Activated naive CD8-positive, alpha-beta T cell treated with anti-CD3 and anti-CD28 coated beads for 36 hours (primary cell): ENCODE measurements around the gene CCDC3. TPM values are rescaled to one million over a fixed set of nuclear protein-coding genes. Genes with fewer than 3 reads are reported as not detected.

ENCODE experiments used
- DNase-seq: peaks from one replicate; pipeline ENCODE4 v3.0.0; 2021
- H3K27ac Mint-ChIP-seq: one replicate; pipeline ENCODE4 v1.8.0; 2022; ENCODE audit warnings: mild to moderate bottlenecking, moderate library complexity, mixed read lengths
- H3K27me3 Mint-ChIP-seq: one replicate; pipeline ENCODE4 v1.8.0; 2022; ENCODE audit warnings: mild to moderate bottlenecking, mixed read lengths
- H3K36me3 Mint-ChIP-seq: one replicate; pipeline ENCODE4 v1.8.0; 2021; ENCODE audit warnings: mild to moderate bottlenecking, mixed read lengths
- H3K4me1 Mint-ChIP-seq: one replicate; pipeline ENCODE4 v1.8.0; 2021; ENCODE audit warnings: mixed read lengths
- H3K4me3 Mint-ChIP-seq: one replicate; pipeline ENCODE4 v1.8.0; 2022; ENCODE audit warnings: mild to moderate bottlenecking, moderate library complexity, mixed read lengths
- H3K9me3 Mint-ChIP-seq: one replicate; pipeline ENCODE4 v1.8.0; 2022; ENCODE audit warnings: mixed read lengths
- total RNA-seq, 2 experiments: library from RNA; stranded (reverse); gene quantifications; one replicate each; pipeline ENCODE4 v1.2.3, GENCODE V29; 2021

The CCDC3 gene
- total RNA-seq, 2 experiments from 2014 or later: 0.06 to 0.14 TPM

DNA sequence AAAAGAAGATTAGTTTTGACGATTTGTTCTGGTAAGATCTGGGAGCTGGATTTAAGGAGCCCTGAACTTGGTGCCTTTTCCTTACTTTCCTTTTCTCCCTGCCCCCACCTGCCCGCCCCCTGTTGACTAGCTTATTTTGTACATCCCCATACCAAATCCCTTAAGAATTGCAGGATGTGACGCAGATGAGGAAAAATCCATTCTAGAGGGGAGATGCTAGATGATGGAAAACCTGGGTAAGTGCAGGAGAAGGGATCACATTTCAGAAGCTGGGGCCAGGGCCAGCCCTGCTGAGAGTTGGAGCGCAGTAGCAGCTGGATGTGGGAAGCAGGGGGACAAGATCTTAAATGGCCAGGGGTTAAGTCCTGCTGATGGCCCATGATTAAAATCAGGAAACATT lies 93.9 kb downstream of the CCDC3 start:
- Mint-ChIP-seq H3K4me3 (no peak overlapping the region), H3K27me3 (peaks cover 13% of the 10 kb centered on the region), H3K36me3 (no peaks in the 10 kb centered on the region), H3K4me1 (no peaks in the 10 kb centered on the region), H3K9me3 (peaks cover 2% of the 10 kb centered on the region), H3K27ac (no peak overlapping the region)
- DNase-seq: no peak

DNA sequence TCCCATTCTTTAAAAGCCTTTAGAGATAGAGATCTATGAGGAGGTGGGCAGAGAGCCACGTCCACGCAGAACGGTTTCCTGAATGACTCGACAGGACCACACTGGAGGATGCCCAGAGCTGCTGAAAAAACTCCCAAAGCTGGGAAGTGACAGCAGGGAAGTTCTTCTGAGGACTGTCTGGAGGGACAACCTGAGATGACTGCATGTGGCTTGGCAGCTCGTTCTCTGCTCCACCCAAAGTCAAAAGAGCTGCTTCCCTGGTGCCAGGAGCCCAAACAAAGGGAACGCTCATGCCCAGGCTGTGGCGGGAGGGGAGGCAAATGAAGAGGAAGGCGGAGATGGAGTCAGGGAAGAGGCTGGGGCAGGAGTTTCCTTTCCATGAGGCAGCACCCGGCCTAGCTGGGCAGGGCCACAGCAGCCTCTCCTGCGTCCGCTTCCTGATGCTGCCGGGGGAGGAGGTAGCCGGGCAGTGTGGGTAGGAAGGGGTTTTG lies 95.4 kb downstream of the CCDC3 start:
- Mint-ChIP-seq H3K4me3 (no peak overlapping the region), H3K4me1 (peaks cover 1% of the 10 kb centered on the region), H3K36me3 (no peaks in the 10 kb centered on the region), H3K27me3 (peaks cover 13% of the 10 kb centered on the region), H3K9me3 (no peaks in the 10 kb centered on the region), H3K27ac (no peak overlapping the region)
- DNase-seq: no peak

DNA sequence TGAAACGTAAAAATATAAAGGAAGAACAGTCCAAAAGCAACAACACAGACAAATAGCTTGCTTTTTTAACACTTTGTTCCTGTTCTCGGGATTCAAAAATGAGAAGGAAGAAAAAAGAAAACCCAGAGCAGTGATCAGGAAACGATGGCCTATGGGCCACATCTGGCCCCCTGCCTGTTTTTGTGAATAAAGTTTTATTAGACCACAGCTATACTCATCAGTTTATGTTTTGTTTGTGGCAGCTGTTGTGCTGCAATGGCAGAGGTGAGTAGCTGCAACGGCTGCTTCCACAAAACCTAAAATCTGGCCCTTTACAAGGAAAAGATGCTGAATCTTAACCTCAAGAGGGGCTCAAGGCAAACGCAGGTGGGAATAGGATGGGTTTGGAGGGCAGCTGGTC lies 96.4 kb downstream of the CCDC3 start:
- no peaks in the 10 kb centered on the region for H3K9me3 Mint-ChIP-seq
- peaks cover 1% of the 10 kb centered on the region for H3K4me1 Mint-ChIP-seq
- H3K27me3 Mint-ChIP-seq: peaks cover 13% of the 10 kb centered on the region
- no peak for DNase-seq
- no peak overlapping the region for H3K4me3 Mint-ChIP-seq
- H3K36me3 Mint-ChIP-seq: no peaks in the 10 kb centered on the region
- H3K27ac Mint-ChIP-seq: no peak overlapping the region

DNA sequence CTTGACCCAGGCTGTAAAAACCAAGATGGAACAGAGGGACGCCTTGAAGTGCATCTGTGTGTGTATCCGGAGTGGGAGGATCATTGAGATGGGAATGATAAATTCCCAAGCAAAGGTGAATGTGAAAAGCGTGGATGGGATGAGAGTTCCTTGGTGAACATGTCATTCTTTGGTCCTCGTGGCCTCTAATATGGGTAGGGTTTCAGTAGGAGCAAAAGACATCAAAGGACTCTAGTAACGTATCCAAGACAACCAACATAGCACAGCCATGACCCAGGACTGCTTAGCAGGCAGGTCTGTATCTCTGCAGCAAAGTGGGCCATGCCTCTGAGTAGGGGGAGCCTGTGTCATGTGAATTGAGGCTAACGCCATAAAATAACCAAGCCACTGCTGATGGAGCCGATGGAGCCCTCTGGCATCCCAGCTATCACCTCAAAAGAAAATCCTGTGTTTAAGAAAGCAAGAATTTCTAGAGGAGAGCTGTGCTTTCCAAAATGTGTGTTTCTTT lies 98.6 kb downstream of the CCDC3 start:
- no peak overlapping the region for H3K4me3 Mint-ChIP-seq
- H3K27me3 Mint-ChIP-seq: peaks cover 13% of the 10 kb centered on the region

DNA sequence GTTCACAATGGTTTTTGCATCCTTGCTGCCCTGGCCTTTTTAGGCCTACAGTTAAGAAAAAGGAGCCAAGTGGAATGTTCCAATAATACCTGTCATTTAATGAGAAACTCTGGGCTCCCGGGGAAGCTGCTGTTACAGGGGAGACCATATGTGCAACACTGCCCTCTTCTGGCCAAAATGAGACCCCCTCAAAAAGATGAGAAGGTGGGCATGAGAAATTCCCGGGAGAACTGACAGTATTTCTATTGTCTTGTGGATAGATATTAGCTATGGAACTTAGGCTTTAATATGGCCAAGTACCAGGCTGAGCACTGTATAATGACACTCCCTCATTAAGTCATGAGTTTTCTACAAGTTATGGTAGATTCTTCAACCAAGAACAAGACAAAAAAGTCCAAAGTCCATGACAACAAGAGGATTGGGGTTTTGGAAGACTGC lies 99.4 kb downstream of the CCDC3 start:
- H3K4me3 Mint-ChIP-seq: no peak overlapping the region
- peaks cover 1% of the 10 kb centered on the region for H3K4me1 Mint-ChIP-seq
- no peaks in the 10 kb centered on the region for H3K9me3 Mint-ChIP-seq
- no peak overlapping the region for H3K27ac Mint-ChIP-seq
- peak; percentile 29 for DNase-seq
- H3K27me3 Mint-ChIP-seq: peaks cover 13% of the 10 kb centered on the region
- no peaks in the 10 kb centered on the region for H3K36me3 Mint-ChIP-seq

More for the DNA sequence above, 98.6 kb downstream of the CCDC3 start:
- Mint-ChIP-seq H3K36me3 (no peaks in the 10 kb centered on the region), H3K27ac (no peak overlapping the region), H3K4me1 (peaks cover 1% of the 10 kb centered on the region), H3K9me3 (no peaks in the 10 kb centered on the region)
- DNase-seq: no peak

DNA sequence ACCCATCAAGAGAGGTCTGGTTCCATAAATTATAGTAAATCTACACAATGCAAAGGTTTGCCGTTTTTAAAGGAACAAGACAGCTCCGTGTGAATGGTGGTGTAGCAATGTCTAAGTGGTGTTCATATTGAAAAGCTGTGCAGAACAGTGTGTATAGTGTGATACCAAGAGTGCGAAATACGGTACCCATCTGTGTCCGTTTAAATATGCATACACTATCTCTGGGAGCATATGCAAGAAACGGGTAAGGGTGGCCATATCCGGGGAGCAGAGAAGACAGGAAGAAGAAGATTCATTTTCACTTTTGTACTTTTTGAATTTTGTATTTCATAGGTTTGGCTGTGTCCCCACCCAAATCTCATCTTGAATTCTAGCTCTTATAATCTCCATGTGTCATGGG lies 102.0 kb downstream of the CCDC3 start:
- Mint-ChIP-seq H3K27ac (no peak overlapping the region), H3K9me3 (peaks cover under 1% of the 10 kb centered on the region), H3K4me3 (no peak overlapping the region), H3K36me3 (no peaks in the 10 kb centered on the region), H3K27me3 (peaks cover 19% of the 10 kb centered on the region), H3K4me1 (peaks cover 1% of the 10 kb centered on the region)
- no peak for DNase-seq

DNA sequence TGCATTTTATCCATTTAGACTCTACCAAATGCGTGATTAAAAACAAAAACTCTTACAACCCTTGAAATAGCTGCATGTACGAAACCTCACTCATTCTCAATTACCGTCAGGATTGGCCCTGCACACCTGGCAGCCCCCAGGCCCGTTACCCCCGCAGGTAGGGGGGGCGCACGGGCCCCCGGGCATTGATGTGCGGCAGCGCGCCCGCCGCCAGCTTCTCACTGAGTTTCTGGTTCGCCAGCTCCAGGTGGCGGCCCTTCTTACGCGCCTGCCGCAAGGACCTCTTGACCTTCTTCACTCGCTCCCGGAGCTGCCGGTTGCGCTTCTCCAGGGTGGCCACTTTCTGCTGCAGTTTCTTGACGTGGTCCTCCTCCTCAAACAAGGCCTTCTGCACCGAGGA lies 103.2 kb downstream of the CCDC3 start:
- no peak overlapping the region for H3K4me3 Mint-ChIP-seq
- peaks cover 1% of the 10 kb centered on the region for H3K4me1 Mint-ChIP-seq
- no peak for DNase-seq
- peaks cover 23% of the 10 kb centered on the region for H3K27me3 Mint-ChIP-seq
- H3K27ac Mint-ChIP-seq: no peak overlapping the region
- peaks cover 3% of the 10 kb centered on the region for H3K9me3 Mint-ChIP-seq
- no peaks in the 10 kb centered on the region for H3K36me3 Mint-ChIP-seq

DNA sequence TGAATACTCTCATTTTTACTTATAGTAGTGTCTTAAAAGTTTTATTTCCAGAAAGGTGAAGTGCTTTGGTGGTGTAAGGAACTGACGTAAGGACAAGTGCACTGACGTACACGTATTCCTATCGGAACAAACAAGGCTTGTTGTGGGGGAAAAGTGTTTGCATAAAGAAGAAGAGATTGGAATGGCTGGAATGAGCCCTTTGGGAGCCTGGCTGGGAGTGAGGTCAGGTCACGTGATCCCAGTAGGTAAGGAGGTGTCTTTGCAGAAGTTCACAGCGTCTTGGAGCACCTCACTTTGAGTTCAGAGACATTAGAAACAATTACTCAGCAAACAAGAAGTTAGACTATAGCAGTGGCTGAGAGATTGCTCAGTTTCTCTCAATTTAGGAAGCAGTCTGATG lies 104.2 kb downstream of the CCDC3 start:
- no peak overlapping the region for H3K4me3 Mint-ChIP-seq
- peaks cover 1% of the 10 kb centered on the region for H3K4me1 Mint-ChIP-seq
- no peaks in the 10 kb centered on the region for H3K36me3 Mint-ChIP-seq
- no peak for DNase-seq
- peaks cover 8% of the 10 kb centered on the region for H3K9me3 Mint-ChIP-seq
- peaks cover 19% of the 10 kb centered on the region for H3K27me3 Mint-ChIP-seq
- no peak overlapping the region for H3K27ac Mint-ChIP-seq

DNA sequence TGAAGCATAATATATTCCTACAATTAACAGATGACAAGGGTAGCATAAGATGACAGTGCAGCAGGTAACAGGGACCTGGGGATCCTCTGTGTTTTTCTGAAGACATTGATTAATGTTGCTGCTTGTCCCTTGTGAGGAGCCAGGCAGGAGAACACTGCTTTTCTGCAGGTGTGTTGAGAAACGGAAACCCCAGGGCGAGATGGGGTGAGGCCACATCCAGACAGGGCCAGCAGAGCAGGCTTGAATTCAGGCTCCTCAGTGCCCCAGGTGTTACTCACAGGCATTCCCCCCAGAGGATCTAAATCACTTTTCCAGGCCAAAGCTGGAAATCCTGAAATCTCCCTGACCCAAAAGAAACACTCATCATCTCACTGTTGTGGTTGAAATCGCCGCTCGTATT lies 105.3 kb downstream of the CCDC3 start:
- no peaks in the 10 kb centered on the region for H3K4me1 Mint-ChIP-seq
- DNase-seq: no peak

DNA sequence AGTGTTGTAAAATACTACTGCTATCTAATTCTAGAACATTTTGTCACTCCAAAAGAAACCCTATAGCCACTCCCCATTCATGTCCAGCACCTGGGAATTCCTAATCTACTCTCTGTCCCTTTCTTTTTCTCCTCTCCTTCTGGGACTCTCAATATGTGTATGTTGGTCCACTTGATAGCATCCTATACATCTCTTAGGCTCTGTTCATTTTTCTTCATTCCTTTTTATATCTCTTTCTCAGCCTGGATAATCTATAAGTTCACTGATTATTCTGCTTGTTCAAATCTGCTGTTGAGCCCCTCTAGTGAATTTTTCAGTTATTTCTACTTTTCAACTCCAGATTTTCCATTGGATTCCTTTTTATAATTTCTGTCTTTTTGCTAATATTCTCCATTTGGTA lies 108.6 kb downstream of the CCDC3 start:
- Mint-ChIP-seq H3K4me3 (no peak overlapping the region), H3K27me3 (peaks cover 17% of the 10 kb centered on the region), H3K4me1 (no peaks in the 10 kb centered on the region), H3K9me3 (peaks cover 8% of the 10 kb centered on the region), H3K27ac (no peak overlapping the region), H3K36me3 (no peaks in the 10 kb centered on the region)
- DNase-seq: no peak

More for the DNA sequence above, 105.3 kb downstream of the CCDC3 start:
- Mint-ChIP-seq H3K27me3 (peaks cover 13% of the 10 kb centered on the region), H3K27ac (no peak overlapping the region), H3K36me3 (no peaks in the 10 kb centered on the region), H3K9me3 (peaks cover 8% of the 10 kb centered on the region), H3K4me3 (no peak overlapping the region)

DNA sequence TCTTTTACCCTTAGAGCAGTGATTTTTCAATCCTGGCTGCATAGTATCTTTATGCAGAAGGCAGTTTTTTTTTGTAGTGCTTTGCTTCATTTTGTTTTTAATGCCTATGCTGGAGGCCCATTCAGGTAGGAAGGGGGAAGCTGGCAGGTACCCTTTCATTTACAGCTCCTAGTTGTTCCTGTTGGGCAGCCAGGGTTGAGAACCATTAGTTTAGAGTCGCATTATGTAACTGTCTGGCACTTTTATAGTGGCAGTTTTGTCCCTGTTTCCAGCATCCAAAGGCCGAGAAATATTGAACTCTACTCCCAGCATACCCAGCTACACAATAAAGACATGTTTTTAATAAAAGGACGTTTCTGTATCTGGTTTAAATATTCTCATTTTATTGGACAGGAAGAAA lies 110.6 kb downstream of the CCDC3 start:
- H3K4me3 Mint-ChIP-seq: no peak overlapping the region
- no peak for DNase-seq
- H3K9me3 Mint-ChIP-seq: peaks cover 8% of the 10 kb centered on the region
- H3K27ac Mint-ChIP-seq: no peak overlapping the region
- no peaks in the 10 kb centered on the region for H3K4me1 Mint-ChIP-seq
- H3K27me3 Mint-ChIP-seq: peaks cover 12% of the 10 kb centered on the region
- H3K36me3 Mint-ChIP-seq: no peaks in the 10 kb centered on the region

DNA sequence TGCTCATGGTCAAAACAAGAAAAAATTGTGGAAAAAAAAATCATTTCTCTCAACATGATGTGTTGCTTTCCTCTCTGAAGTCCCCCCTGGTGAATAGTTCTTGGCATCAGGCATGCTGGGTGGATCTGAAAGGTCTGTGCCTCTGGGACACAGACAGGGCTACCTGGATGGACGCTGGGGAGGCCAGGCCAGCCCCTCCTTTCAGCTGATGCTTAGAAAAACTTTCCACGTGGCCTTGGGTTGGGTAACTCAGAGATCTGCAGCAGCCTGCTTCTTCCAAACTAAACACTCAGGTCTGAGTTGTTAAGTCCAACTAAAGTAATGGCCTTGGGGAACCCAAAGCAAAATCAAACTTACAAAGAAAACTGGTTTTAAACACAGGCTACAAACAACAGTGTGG lies 113.0 kb downstream of the CCDC3 start:
- no peaks in the 10 kb centered on the region for H3K4me1 Mint-ChIP-seq
- no peak overlapping the region for H3K4me3 Mint-ChIP-seq
- H3K9me3 Mint-ChIP-seq: peaks cover 5% of the 10 kb centered on the region
- peaks cover 10% of the 10 kb centered on the region for H3K27me3 Mint-ChIP-seq
- H3K36me3 Mint-ChIP-seq: no peaks in the 10 kb centered on the region
- no peak overlapping the region for H3K27ac Mint-ChIP-seq
- DNase-seq: no peak

DNA sequence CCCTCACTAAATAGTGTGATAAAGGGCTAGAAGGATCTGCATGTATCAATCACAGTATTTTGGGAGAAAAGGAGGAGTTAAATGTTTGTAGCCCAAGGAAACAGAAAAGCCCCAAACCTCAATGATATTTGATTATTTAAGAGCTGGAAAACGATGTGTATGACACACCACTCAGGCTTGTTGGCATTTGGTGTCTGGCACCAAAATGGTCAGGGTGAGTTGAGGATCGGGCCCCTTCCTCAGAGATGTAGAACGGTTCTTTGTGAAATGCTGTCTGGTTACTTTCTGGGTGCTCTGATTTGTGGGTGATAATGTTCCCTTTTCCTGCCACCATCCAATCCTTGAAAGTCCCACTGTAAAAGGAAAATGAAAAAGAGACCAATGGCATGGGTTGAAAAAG lies 113.7 kb downstream of the CCDC3 start:
- Mint-ChIP-seq H3K4me1 (no peaks in the 10 kb centered on the region), H3K36me3 (no peaks in the 10 kb centered on the region), H3K9me3 (peaks cover 2% of the 10 kb centered on the region), H3K27ac (no peak overlapping the region), H3K27me3 (peaks cover 13% of the 10 kb centered on the region), H3K4me3 (no peak overlapping the region)
- no peak for DNase-seq

DNA sequence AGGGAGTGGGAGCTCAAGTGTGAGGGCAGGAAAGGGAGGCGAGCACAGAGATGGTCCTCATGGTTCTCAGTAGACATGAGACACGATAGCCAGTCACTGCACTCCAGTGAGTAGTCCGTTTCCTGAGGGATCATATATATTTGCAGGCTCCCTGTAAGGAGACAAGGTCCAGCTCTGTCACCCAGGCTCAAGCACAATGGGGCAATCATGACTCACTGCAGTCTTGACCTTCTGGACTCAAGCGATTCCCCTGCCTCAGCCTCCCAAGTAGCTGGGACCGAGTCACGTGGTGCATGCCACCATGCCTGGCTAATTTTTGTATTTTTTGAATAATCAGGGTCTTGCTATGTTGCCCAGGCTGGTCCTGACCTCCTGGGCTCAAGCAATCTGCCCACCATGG lies 116.7 kb downstream of the CCDC3 start:
- no peaks in the 10 kb centered on the region for H3K36me3 Mint-ChIP-seq
- peaks cover 13% of the 10 kb centered on the region for H3K27me3 Mint-ChIP-seq

DNA sequence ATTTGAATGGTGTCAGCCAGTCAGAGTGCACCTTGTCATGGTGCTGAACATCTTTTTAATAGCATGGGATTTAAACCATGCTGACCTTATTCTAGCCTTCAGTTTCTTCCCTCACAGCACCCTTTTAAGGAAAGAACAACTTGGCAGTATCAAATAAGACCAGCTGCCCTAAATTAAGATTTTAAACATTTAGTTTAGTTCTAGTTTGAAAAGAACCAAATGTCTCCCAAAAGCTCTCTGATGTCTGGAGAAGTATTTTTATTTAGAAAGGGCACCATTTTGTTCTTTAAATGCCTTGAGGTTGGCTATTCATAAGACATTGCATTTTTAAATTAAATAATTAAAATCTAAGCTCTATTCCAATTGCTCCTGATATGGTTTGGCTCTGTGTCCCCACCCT lies 121.1 kb downstream of the CCDC3 start:
- no peak overlapping the region for H3K4me3 Mint-ChIP-seq
- H3K4me1 Mint-ChIP-seq: no peaks in the 10 kb centered on the region

More for the DNA sequence above, 116.7 kb downstream of the CCDC3 start:
- Mint-ChIP-seq H3K9me3 (no peaks in the 10 kb centered on the region), H3K4me1 (no peaks in the 10 kb centered on the region), H3K27ac (no peak overlapping the region), H3K4me3 (no peak overlapping the region)
- no peak for DNase-seq

DNA sequence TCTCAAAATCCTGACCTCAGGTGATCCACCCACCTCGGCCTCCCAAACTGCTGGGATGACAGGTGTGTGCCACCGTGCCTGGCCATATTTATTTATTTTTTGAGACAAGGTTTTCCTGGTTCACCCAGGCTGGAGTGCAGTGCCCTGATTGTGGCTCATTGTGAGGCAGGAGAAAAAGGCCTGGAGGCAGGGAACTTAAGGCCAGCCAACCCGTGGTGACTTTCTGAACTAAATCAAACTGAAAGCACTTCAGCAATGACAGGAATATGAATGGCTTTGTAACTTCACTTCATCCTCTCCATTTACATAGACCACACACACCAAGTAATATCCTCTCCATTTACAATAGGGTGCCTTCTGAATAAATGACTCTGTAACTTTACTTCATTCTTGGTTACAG lies 124.4 kb downstream of the CCDC3 start:
- Mint-ChIP-seq H3K27ac (no peak overlapping the region), H3K4me3 (no peak overlapping the region), H3K27me3 (peaks cover 4% of the 10 kb centered on the region), H3K36me3 (peaks cover 2% of the 10 kb centered on the region), H3K9me3 (no peaks in the 10 kb centered on the region), H3K4me1 (no peaks in the 10 kb centered on the region)
- DNase-seq: no peak

More for the DNA sequence above, 121.1 kb downstream of the CCDC3 start:
- DNase-seq: no peak
- peaks cover 13% of the 10 kb centered on the region for H3K27me3 Mint-ChIP-seq
- H3K27ac Mint-ChIP-seq: no peak overlapping the region
- H3K36me3 Mint-ChIP-seq: peaks cover 2% of the 10 kb centered on the region
- no peaks in the 10 kb centered on the region for H3K9me3 Mint-ChIP-seq
